Naive thymus-derived CD4-positive, alpha-beta T cell (primary cell): ENCODE data around the gene UBXN7. TPM values are rescaled to one million over a fixed set of nuclear protein-coding genes. Genes with fewer than 3 reads are reported as not detected.
A peak's percentile ranks its signal among the peaks of the same experiment; 100 is the strongest.
"Not testable (repeated sequence)": the region's sequence is repeated elsewhere in the genome, so short reads cannot be mapped to it uniquely, and the experiment has no call there.

ENCODE experiments used
- ATAC-seq: fragments of 150-1000 bp; cut with Tn5 transposase; 2 replicates; pipeline ENCODE4 v1.10.0; 2021; ENCODE audit warnings: mild to moderate bottlenecking, moderate library complexity
- CTCF ChIA-PET: fragments of 350-600 bp; sonication (Branson Sonifier 250); formaldehyde crosslinking; loops from one replicate; lab custom pipeline; 2021; ENCODE audit warnings: antibody characterized with exemption; lab: Charles Lee
- POLR2A ChIA-PET: fragments of 350-600 bp; sonication (Branson Sonifier 250); formaldehyde crosslinking; loops from one replicate; lab custom pipeline; 2021; ENCODE audit warnings: antibody characterized with exemption, inconsistent platforms; lab: Charles Lee
- DNase-seq, 9 donors: peaks; one replicate each; pipeline versions ENCODE4 v3.0.0 to v3.0.0-alpha.2; 2020 to 2022; ENCODE audit warnings: mixed read lengths in 1 of 9
- H3K27ac ChIP-seq: one replicate; pipeline ENCODE4 v1.7.0; 2013; ENCODE audit warnings: mild to moderate bottlenecking, low read depth, low read length, moderate library complexity
- H3K27me3 ChIP-seq, 2 donors: one replicate each; pipeline ENCODE4 v1.7.0; 2013; ENCODE audit warnings: low read length in 2 of 2, mild to moderate bottlenecking in 2 of 2, moderate library complexity in 2 of 2; ENCODE audit not compliant: control insufficient read depth in 2 of 2, insufficient read depth in 2 of 2
- H3K36me3 ChIP-seq, 3 experiments: 1 replicate in 2 of 3; 2 replicates in 1 of 3; pipeline ENCODE4 v1.7.0; 2013; ENCODE audit warnings: low read length in 3 of 3, mild to moderate bottlenecking in 3 of 3, moderate library complexity in 1 of 3; ENCODE audit not compliant: insufficient read depth in 3 of 3, control insufficient read depth in 2 of 3
- H3K4me1 ChIP-seq, 2 donors: one replicate each; pipeline ENCODE4 v1.7.0; 2013; ENCODE audit warnings: low read length in 2 of 2, mild to moderate bottlenecking in 2 of 2, moderate library complexity in 1 of 2; ENCODE audit not compliant: control insufficient read depth in 2 of 2, insufficient read depth in 2 of 2
- H3K4me3 ChIP-seq: 2 replicates; pipeline ENCODE4 v1.7.0; 2013; ENCODE audit warnings: mild to moderate bottlenecking, low read length
- H3K9me3 ChIP-seq, 3 experiments: 1 replicate in 2 of 3; 2 replicates in 1 of 3; pipeline ENCODE4 v1.7.0; 2013; ENCODE audit warnings: low read length in 3 of 3; ENCODE audit not compliant: control insufficient read depth in 2 of 3
- H3K27ac Mint-ChIP-seq, 9 donors: one replicate each; pipeline ENCODE4 v1.8.0; 2020 to 2022; ENCODE audit warnings: mixed read lengths in 9 of 9, mild to moderate bottlenecking in 8 of 9, moderate library complexity in 5 of 9, inconsistent platforms in 2 of 9
- H3K27me3 Mint-ChIP-seq, 5 donors: one replicate each; pipeline ENCODE4 v1.8.0; 2021 to 2022; ENCODE audit warnings: mixed read lengths in 5 of 5, mild to moderate bottlenecking in 1 of 5
- H3K36me3 Mint-ChIP-seq, 5 donors: one replicate each; pipeline ENCODE4 v1.8.0; 2020 to 2022; ENCODE audit warnings: mixed read lengths in 5 of 5, mild to moderate bottlenecking in 3 of 5, inconsistent platforms in 1 of 5
- H3K4me1 Mint-ChIP-seq, 7 donors: one replicate each; pipeline ENCODE4 v1.8.0; 2020 to 2022; ENCODE audit warnings: mixed read lengths in 7 of 7, mild to moderate bottlenecking in 3 of 7, inconsistent platforms in 1 of 7
- H3K4me3 Mint-ChIP-seq, 10 donors: one replicate each; pipeline ENCODE4 v1.8.0; 2020 to 2022; ENCODE audit warnings: mild to moderate bottlenecking in 10 of 10, mixed read lengths in 10 of 10, moderate library complexity in 6 of 10, inconsistent platforms in 2 of 10
- H3K9me3 Mint-ChIP-seq, 11 donors: one replicate each; pipeline ENCODE4 v1.8.0; 2020 to 2022; ENCODE audit warnings: mixed read lengths in 11 of 11, mild to moderate bottlenecking in 4 of 11, inconsistent platforms in 1 of 11, moderate library complexity in 1 of 11
- intact Hi-C, 2 donors: fragments of 100-400 bp; cut with micrococcal nuclease; formaldehyde crosslinking; loops; one replicate each; pipeline ENCODE4 v1.15.1; 2023
- polyA plus RNA-seq, 2 donors: library from polyadenylated mRNA; unstranded; fragments of 300-500 nt; fragmentation: Illumina TruSeq; gene quantifications; one replicate each; pipeline ENCODE4 v1.2.3, GENCODE V29; 2021
- total RNA-seq, 6 experiments: library from RNA in 5 of 6; stranded (reverse) in 5 of 6; gene quantifications; 1 replicate in 5 of 6; 2 replicates in 1 of 6; pipeline ENCODE4 v1.2.3 and lab custom pipeline; 2021 to 2026

Gene UBXN7
- total and polyA plus RNA-seq, 7 experiments from 2014 or later, result 30.2 to 90.6 (median 66.7) TPM

- no peak for DNase-seq
- CTCF ChIA-PET, result no interaction called here
Measured at GRCh38 chr3:196423044-196423781, 9.0 kb downstream of the UBXN7 start.

GRCh38 chr3:196421668-196422067, 10.6 kb downstream of the UBXN7 start:
- POLR2A ChIA-PET, H3K27me3 Mint-ChIP-seq: not testable (repeated sequence)
- peaks cover 8 to 82% (median 64%) of the 10 kb centered on the region in 7 donors for H3K4me1 Mint-ChIP-seq

More at GRCh38 chr3:196423044-196423781, 9.0 kb downstream of the UBXN7 start:
- H3K9me3 Mint-ChIP-seq, result peaks cover 0 to 3% (median 0%) of the 10 kb centered on the region in 11 donors
- POLR2A ChIA-PET, result interaction anchor here (1.1 kb wide), 1 partner anchor 9 kb away, joined by 3 read pairs; the partner anchor contains the start of gene UBXN7
- H3K4me3 Mint-ChIP-seq, result peak overlapping the region in 1 of 10 donors; percentile 1
- no peaks in the 10 kb centered on the region for H3K27me3 Mint-ChIP-seq
- no peak overlapping the region for H3K4me3 ChIP-seq
- no peaks in the 10 kb centered on the region for H3K27me3 ChIP-seq
- peaks cover 0 to 4% (median 0%) of the 10 kb centered on the region in 3 experiments for H3K36me3 ChIP-seq
- peak; percentile 20 for ATAC-seq
- H3K4me1 Mint-ChIP-seq, result peaks cover 9 to 82% (median 66%) of the 10 kb centered on the region in 7 donors
- no peaks in the 10 kb centered on the region for H3K9me3 ChIP-seq
- intact Hi-C loops, result no loop called here
- no peaks in the 10 kb centered on the region for H3K4me1 ChIP-seq
- H3K27ac ChIP-seq, result no peak overlapping the region
- H3K27ac Mint-ChIP-seq, result peak overlapping the region in 1 of 9 donors; percentile 67
- peaks cover 0 to 28% (median 16%) of the 10 kb centered on the region in 5 donors for H3K36me3 Mint-ChIP-seq

DNA sequence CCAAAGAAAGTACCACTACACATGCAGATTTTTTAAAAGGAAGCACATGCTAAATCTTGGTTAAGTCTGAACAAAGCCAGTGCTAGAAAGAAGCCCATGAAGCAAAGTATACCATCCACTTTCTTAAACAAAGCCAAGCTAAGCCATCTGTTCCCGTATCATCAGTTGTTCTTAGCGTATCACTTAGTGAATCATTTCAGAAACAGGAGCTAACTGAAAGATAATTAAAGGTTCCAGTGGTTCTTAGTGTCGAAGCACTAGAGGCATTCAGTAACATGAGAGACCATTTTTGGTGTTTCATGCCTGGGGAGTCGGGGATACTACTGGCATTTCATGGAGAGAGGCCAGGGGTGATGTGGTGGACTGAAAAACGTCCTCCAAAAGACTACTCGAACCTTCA, 12.8 kb downstream of the UBXN7 start:
- no peaks in the 10 kb centered on the region for H3K27me3 ChIP-seq
- H3K9me3 ChIP-seq, result no peaks in the 10 kb centered on the region
- no peak overlapping the region for H3K4me3 Mint-ChIP-seq
- no peak overlapping the region for H3K27ac Mint-ChIP-seq
- ChIA-PET POLR2A (no interaction called here), CTCF (no interaction called here)
- ATAC-seq (no peak), DNase-seq (no peak)
- intact Hi-C loops, result no loop called here
- H3K27me3 Mint-ChIP-seq, result no peaks in the 10 kb centered on the region
- no peaks in the 10 kb centered on the region for H3K36me3 ChIP-seq
- no peak overlapping the region for H3K27ac ChIP-seq
- peaks cover 0 to 25% (median 11%) of the 10 kb centered on the region in 5 donors for H3K36me3 Mint-ChIP-seq
- peaks cover 0 to 3% (median 0%) of the 10 kb centered on the region in 11 donors for H3K9me3 Mint-ChIP-seq
- no peaks in the 10 kb centered on the region for H3K4me1 ChIP-seq
- H3K4me1 Mint-ChIP-seq, result peaks cover 13 to 77% (median 64%) of the 10 kb centered on the region in 7 donors
- no peak overlapping the region for H3K4me3 ChIP-seq

More at GRCh38 chr3:196421668-196422067, 10.6 kb downstream of the UBXN7 start:
- H3K27ac Mint-ChIP-seq, H3K27ac ChIP-seq, H3K36me3 ChIP-seq, H3K4me3 Mint-ChIP-seq, H3K4me1 ChIP-seq, intact Hi-C loops, H3K9me3 Mint-ChIP-seq, H3K9me3 ChIP-seq, DNase-seq, H3K4me3 ChIP-seq, H3K27me3 ChIP-seq, ATAC-seq: not testable (repeated sequence)
- CTCF ChIA-PET, result interaction anchor here (0.7 kb wide), 1 partner anchor 162 kb away, joined by 10 read pairs; no protein-coding TSS in a partner anchor
- H3K36me3 Mint-ChIP-seq, result peaks cover 0 to 29% (median 11%) of the 10 kb centered on the region in 5 donors

- Mint-ChIP-seq H3K4me3 (no peak overlapping the region), H3K36me3 (peaks cover 0 to 25% (median 10%) of the 10 kb centered on the region in 5 donors), H3K4me1 (peaks cover 15 to 77% (median 65%) of the 10 kb centered on the region in 7 donors), H3K27me3 (no peaks in the 10 kb centered on the region), H3K27ac (peak overlapping the region in 1 of 9 donors; percentile 13), H3K9me3 (peaks cover 0 to 3% (median 0%) of the 10 kb centered on the region in 11 donors)
- intact Hi-C loops, result no loop called here
- ChIA-PET CTCF (no interaction called here), POLR2A (no interaction called here)
- no peaks in the 10 kb centered on the region for H3K4me1 ChIP-seq
- no peaks in the 10 kb centered on the region for H3K36me3 ChIP-seq
- no peaks in the 10 kb centered on the region for H3K27me3 ChIP-seq
- H3K9me3 ChIP-seq, result no peaks in the 10 kb centered on the region
- DNase-seq, result no peak
- no peak overlapping the region for H3K4me3 ChIP-seq
- no peak overlapping the region for H3K27ac ChIP-seq
- ATAC-seq, result peak; percentile 54
Measured at GRCh38 chr3:196418601-196419000, 13.6 kb downstream of the UBXN7 start.

DNA sequence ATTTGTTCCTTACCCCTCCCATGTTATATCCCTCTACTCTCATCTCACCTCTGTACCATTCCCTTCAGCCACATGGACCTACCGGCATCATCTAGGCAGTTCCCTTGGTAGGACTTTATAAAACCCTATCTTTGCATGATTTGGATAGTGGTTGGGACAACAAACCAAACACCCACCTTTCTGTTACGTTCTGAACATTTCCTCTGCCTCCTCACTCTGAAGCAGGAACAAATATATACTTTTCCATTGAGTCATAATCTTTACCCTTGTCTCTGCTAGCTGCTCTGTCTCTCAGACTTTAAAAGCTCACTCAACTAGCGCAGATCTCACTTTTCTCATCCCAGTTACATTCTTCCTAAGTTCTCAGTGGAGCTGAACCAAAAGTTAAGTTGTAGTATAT, 17.8 kb downstream of the UBXN7 start:
- Mint-ChIP-seq H3K4me3 (peak overlapping the region in 1 of 10 donors; percentile 2), H3K27me3 (no peaks in the 10 kb centered on the region), H3K36me3 (peaks cover 0 to 25% (median 17%) of the 10 kb centered on the region in 5 donors), H3K9me3 (peaks cover 0 to 5% (median 0%) of the 10 kb centered on the region in 11 donors), H3K27ac (peak overlapping the region in 6 of 9 donors; percentile 0 to 28 (median 11)), H3K4me1 (peaks cover 17 to 67% (median 60%) of the 10 kb centered on the region in 7 donors)
- Histone ChIP-seq H3K4me1 (no peaks in the 10 kb centered on the region), H3K27ac (no peak overlapping the region), H3K9me3 (no peaks in the 10 kb centered on the region), H3K27me3 (no peaks in the 10 kb centered on the region), H3K4me3 (no peak overlapping the region), H3K36me3 (no peaks in the 10 kb centered on the region)
- POLR2A ChIA-PET, result interaction anchor here (0.6 kb wide), 1 partner anchor 1766 kb away, joined by 3 read pairs; no protein-coding TSS in a partner anchor
- no peak for ATAC-seq
- intact Hi-C loops, result no loop called here
- CTCF ChIA-PET, result no interaction called here
- DNase-seq, result no peak

DNA sequence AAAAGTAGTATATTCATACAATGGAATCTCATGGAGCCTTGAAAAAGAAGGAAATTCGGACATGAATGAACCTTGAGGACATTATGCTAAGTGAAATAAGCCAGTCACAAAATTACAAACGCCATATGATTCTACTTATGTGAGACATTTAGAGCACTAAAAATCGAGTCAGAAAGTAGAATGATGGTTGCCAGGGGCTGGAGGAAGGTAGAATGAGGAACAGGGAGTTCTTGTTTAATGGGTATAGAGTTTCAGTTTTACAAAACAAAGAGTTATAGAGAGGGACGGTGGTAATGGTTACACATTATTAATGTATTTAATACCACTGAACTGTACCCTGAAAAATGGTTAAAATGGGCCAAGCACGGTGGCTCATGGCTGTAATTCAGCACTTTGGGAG, 19.5 kb downstream of the UBXN7 start:
- Histone ChIP-seq H3K27ac (no peak overlapping the region), H3K9me3 (no peaks in the 10 kb centered on the region), H3K27me3 (no peaks in the 10 kb centered on the region), H3K36me3 (no peaks in the 10 kb centered on the region), H3K4me3 (no peak overlapping the region), H3K4me1 (no peaks in the 10 kb centered on the region)
- intact Hi-C loops, result no loop called here
- ChIA-PET POLR2A (no interaction called here), CTCF (no interaction called here)
- H3K36me3 Mint-ChIP-seq, result peaks cover 7 to 34% (median 23%) of the 10 kb centered on the region in 5 donors
- peaks cover 0 to 14% (median 7%) of the 10 kb centered on the region in 11 donors for H3K9me3 Mint-ChIP-seq
- DNase-seq (no peak), ATAC-seq (no peak)
- peaks cover 18 to 63% (median 59%) of the 10 kb centered on the region in 7 donors for H3K4me1 Mint-ChIP-seq
- no peak overlapping the region for H3K4me3 Mint-ChIP-seq
- H3K27me3 Mint-ChIP-seq, result no peaks in the 10 kb centered on the region
- peak overlapping the region in 1 of 9 donors; percentile 54 for H3K27ac Mint-ChIP-seq
